Mesenchymal stem cell (in vitro differentiated cells and primary cell): ENCODE data around the gene DHDH.

ENCODE experiments used
- DNase-seq: peaks from one replicate; pipeline ENCODE4 v3.0.0-alpha.2; 2013
- H2AFZ ChIP-seq: one replicate; pipeline ENCODE4 v1.6.1; 2013; ENCODE audit warnings: low read depth, mild to moderate bottlenecking, control low read depth, inconsistent platforms, low read length, moderate library complexity
- H2AK5ac ChIP-seq: 2 replicates; pipeline ENCODE4 v1.6.1; 2013; ENCODE audit warnings: low read length, moderate library complexity, mild to moderate bottlenecking, inconsistent platforms; ENCODE audit not compliant: severe bottlenecking
- H2BK120ac ChIP-seq: one replicate; pipeline ENCODE4 v1.6.1; 2013; ENCODE audit warnings: low read depth, mild to moderate bottlenecking, inconsistent platforms, low read length, moderate library complexity
- H2BK12ac ChIP-seq, 2 experiments: one replicate each; pipeline ENCODE4 v1.6.1; 2013; ENCODE audit warnings: inconsistent platforms in 2 of 2, low read length in 2 of 2, mild to moderate bottlenecking in 2 of 2, moderate library complexity in 2 of 2, control low read depth in 1 of 2
- H2BK15ac ChIP-seq: one replicate; pipeline ENCODE4 v1.6.1; 2013; ENCODE audit warnings: mild to moderate bottlenecking, low read depth, inconsistent platforms; ENCODE audit not compliant: poor library complexity, severe bottlenecking
- H2BK5ac ChIP-seq: 2 replicates; pipeline ENCODE4 v1.6.1; 2013; ENCODE audit warnings: low read depth, mild to moderate bottlenecking, low read length, control low read depth, inconsistent platforms; ENCODE audit not compliant: poor library complexity, severe bottlenecking
- H3K14ac ChIP-seq, 2 experiments: one replicate each; pipeline ENCODE4 v1.6.1; 2013; ENCODE audit warnings: inconsistent platforms in 2 of 2, low read length in 2 of 2, control low read depth in 1 of 2, mild to moderate bottlenecking in 1 of 2, moderate library complexity in 1 of 2
- H3K18ac ChIP-seq, 2 experiments: one replicate each; pipeline ENCODE4 v1.6.1; 2013; ENCODE audit warnings: inconsistent platforms in 2 of 2, low read length in 2 of 2, control low read depth in 1 of 2, low read depth in 1 of 2, mild to moderate bottlenecking in 1 of 2
- H3K23ac ChIP-seq, 2 experiments: one replicate each; pipeline ENCODE4 v1.6.1; 2013; ENCODE audit warnings: inconsistent platforms in 2 of 2, low read length in 2 of 2, mild to moderate bottlenecking in 2 of 2, moderate library complexity in 2 of 2, control low read depth in 1 of 2
- H3K27ac ChIP-seq: 2 replicates; pipeline ENCODE4 v1.5.1; 2013; ENCODE audit warnings: mild to moderate bottlenecking, moderate library complexity, low read length, control low read depth, inconsistent platforms; ENCODE audit not compliant: poor library complexity, severe bottlenecking
- H3K27me3 ChIP-seq, 2 experiments: 2 replicates each; pipeline versions ENCODE4 v1.6.1 to v1.7.0; 2013; ENCODE audit warnings: low read length in 2 of 2, mild to moderate bottlenecking in 2 of 2, moderate library complexity in 2 of 2, control low read depth in 1 of 2, inconsistent platforms in 1 of 2; ENCODE audit not compliant: control insufficient read depth in 1 of 2, insufficient read depth in 1 of 2
- H3K36me3 ChIP-seq, 2 experiments: 2 replicates each; pipeline versions ENCODE4 v1.6.1 to v1.7.0; 2013; ENCODE audit warnings: low read length in 2 of 2, control low read depth in 1 of 2, inconsistent platforms in 1 of 2, low read depth in 1 of 2, mild to moderate bottlenecking in 1 of 2; ENCODE audit not compliant: insufficient read depth in 2 of 2, control insufficient read depth in 1 of 2
- H3K4ac ChIP-seq, 2 experiments: one replicate each; pipeline ENCODE4 v1.6.1; 2013; ENCODE audit warnings: inconsistent platforms in 2 of 2, low read length in 2 of 2, mild to moderate bottlenecking in 2 of 2, moderate library complexity in 2 of 2, control low read depth in 1 of 2, low read depth in 1 of 2
- H3K4me1 ChIP-seq: 2 replicates; pipeline ENCODE4 v1.6.1; 2013; ENCODE audit warnings: low read depth, low read length, control low read depth; ENCODE audit not compliant: control insufficient read depth, insufficient read depth
- H3K4me2 ChIP-seq: 2 replicates; pipeline ENCODE4 v1.6.1; 2013; ENCODE audit warnings: low read length, mild to moderate bottlenecking, inconsistent platforms; ENCODE audit not compliant: poor library complexity, severe bottlenecking
- H3K4me3 ChIP-seq, 2 experiments: 2 replicates each; pipeline versions ENCODE4 v1.5.1 to v1.7.0; 2013; ENCODE audit warnings: low read length in 2 of 2, mild to moderate bottlenecking in 2 of 2, control low read depth in 1 of 2, low read depth in 1 of 2; ENCODE audit not compliant: insufficient read depth in 1 of 2
- H3K79me1 ChIP-seq: replicated peaks from 2 replicates; pipeline ENCODE4 v1.6.1; 2013; ENCODE audit warnings: mild to moderate bottlenecking, control low read depth, low read length, inconsistent platforms; ENCODE audit not compliant: poor library complexity, severe bottlenecking
- H3K9ac ChIP-seq: 2 replicates; pipeline ENCODE4 v1.7.0; 2013; ENCODE audit warnings: mild to moderate bottlenecking, low read length, moderate library complexity
- H3K9me3 ChIP-seq: 2 replicates; pipeline ENCODE4 v1.7.0; 2013; ENCODE audit warnings: mild to moderate bottlenecking, low read length; ENCODE audit not compliant: control insufficient read depth
- H4K8ac ChIP-seq: one replicate; pipeline ENCODE4 v1.6.1; 2013; ENCODE audit warnings: inconsistent platforms, mild to moderate bottlenecking, low read length, moderate library complexity
- H4K91ac ChIP-seq: one replicate; pipeline ENCODE4 v1.6.1; 2013; ENCODE audit warnings: mild to moderate bottlenecking, low read length, inconsistent platforms
- WGBS: methylation state at CpG from one replicate; pipeline ENCODE4 v1.1.7; 2013; ENCODE audit warnings: mixed read lengths; 5-methylcytosine and 5-hydroxymethylcytosine counted together

DHDH gene

DNA sequence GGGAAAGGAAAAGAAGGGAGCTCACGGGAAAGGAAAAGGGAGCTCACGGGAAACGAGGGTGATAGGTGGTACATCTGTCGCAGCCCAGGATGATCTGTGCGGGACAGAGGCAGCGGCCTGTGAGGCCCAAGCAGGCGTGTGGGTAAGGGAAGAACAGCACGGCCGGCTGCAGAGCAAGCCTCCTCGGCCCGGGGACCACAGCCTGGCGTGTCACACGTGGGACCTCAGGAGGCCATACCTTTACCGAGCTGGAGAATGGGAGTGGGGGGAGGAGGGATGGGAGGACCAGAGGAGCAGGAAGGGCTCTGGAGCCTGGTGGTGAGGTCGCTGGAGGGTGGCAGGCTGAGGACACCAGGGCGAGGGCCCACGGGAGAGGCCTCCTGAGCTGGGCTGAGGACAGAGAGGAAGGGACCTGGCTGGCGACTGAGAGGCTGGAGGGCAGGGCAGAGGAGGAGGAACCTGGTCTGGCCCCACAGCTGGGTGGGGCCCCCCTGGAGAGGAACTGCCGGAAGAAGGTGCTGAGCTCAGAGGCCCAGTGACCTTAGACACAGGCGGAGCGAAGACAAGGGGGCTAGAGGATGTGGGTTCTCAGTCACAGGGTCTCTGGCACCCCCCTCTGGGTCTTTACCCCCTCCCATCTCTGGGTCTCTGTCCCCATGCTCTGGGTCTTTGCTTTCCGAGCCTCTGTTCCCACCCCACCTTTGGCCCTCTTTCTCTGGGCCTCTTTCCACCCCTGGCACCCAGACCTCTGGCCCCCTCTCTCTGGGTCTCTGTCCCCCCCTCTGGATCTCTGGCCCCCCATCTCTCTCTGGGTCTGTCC, 28.7 kb downstream of the DHDH start:
- peaks cover 45 to 47% of the 10 kb centered on the region in 2 experiments for H3K36me3 ChIP-seq
- no peak overlapping the region for H3K4me3 ChIP-seq
- peak overlapping the region; percentile 45 for H3K9ac ChIP-seq
- peak; percentile 53 for DNase-seq
- peaks cover 3% of the 10 kb centered on the region for H3K79me1 ChIP-seq
- peaks cover 43% of the 10 kb centered on the region for H3K4me1 ChIP-seq
- WGBS: 50% methylated on average over 22 of the region's 22 CpGs
- no peak overlapping the region for H2AFZ ChIP-seq
- peak overlapping the region; percentile 70 for H4K8ac ChIP-seq
- no peaks in the 10 kb centered on the region for H3K27me3 ChIP-seq
- H3K9me3 ChIP-seq: no peaks in the 10 kb centered on the region
- H3K18ac ChIP-seq: peak overlapping the region; percentile 55 to 93
- H3K4me2 ChIP-seq: no peak overlapping the region
- peak overlapping the region in 1 of 2 experiments; percentile 89 for H2BK12ac ChIP-seq
- peak overlapping the region in 1 of 2 experiments; percentile 66 for H3K14ac ChIP-seq
- H4K91ac ChIP-seq: peak overlapping the region; percentile 96
- H2BK120ac ChIP-seq: peak overlapping the region; percentile 39
- peak overlapping the region; percentile 99 for H2BK5ac ChIP-seq
- peak overlapping the region; percentile 87 for H3K27ac ChIP-seq
- H3K23ac ChIP-seq: peak overlapping the region in 1 of 2 experiments; percentile 46
- H2BK15ac ChIP-seq: peak overlapping the region; percentile 87
- H3K4ac ChIP-seq: peak overlapping the region; percentile 29 to 89
- peak overlapping the region; percentile 89 for H2AK5ac ChIP-seq

DNA sequence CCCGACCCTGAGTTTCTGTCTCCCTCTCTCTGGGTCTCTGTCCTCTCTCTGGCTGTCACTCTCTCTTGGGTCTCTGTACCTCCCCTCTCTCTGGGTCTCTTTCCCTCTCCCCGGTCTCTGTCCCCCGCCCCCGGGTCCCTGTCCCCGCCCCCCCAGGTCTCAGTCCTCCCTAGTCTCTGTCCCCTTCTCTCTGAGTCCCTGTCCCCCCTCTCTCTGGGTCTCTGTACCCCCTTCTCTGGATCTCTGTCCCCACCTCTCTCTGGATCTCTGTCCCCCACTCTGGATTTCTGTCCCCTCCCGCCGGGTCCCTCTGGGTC, 29.3 kb downstream of the DHDH start:
- peak overlapping the region; percentile 78 for H2AK5ac ChIP-seq
- peak overlapping the region; percentile 87 for H3K27ac ChIP-seq
- no peak overlapping the region for H3K4me3 ChIP-seq
- H3K4me2 ChIP-seq: no peak overlapping the region
- no peak overlapping the region for H2AFZ ChIP-seq
- H2BK12ac ChIP-seq: peak overlapping the region in 1 of 2 experiments; percentile 85
- H2BK120ac ChIP-seq: peak overlapping the region; percentile 46
- peak overlapping the region; percentile 7 to 89 for H3K4ac ChIP-seq
- H3K79me1 ChIP-seq: peaks cover 3% of the 10 kb centered on the region
- H3K36me3 ChIP-seq: peaks cover 42 to 51% of the 10 kb centered on the region in 2 experiments
- 58% methylated on average over 4 of the region's 7 CpGs for WGBS
- H3K9ac ChIP-seq: peak overlapping the region; percentile 93
- peak overlapping the region; percentile 99 for H2BK5ac ChIP-seq
- peak overlapping the region; percentile 17 to 94 for H3K18ac ChIP-seq
- no peaks in the 10 kb centered on the region for H3K9me3 ChIP-seq
- H3K14ac ChIP-seq: peak overlapping the region in 1 of 2 experiments; percentile 38
- no peaks in the 10 kb centered on the region for H3K27me3 ChIP-seq
- peak overlapping the region; percentile 70 for H4K8ac ChIP-seq
- no peak overlapping the region for H3K23ac ChIP-seq
- H3K4me1 ChIP-seq: peaks cover 46% of the 10 kb centered on the region
- no peak for DNase-seq
- H4K91ac ChIP-seq: peak overlapping the region; percentile 44
- peak overlapping the region; percentile 93 for H2BK15ac ChIP-seq

DNA sequence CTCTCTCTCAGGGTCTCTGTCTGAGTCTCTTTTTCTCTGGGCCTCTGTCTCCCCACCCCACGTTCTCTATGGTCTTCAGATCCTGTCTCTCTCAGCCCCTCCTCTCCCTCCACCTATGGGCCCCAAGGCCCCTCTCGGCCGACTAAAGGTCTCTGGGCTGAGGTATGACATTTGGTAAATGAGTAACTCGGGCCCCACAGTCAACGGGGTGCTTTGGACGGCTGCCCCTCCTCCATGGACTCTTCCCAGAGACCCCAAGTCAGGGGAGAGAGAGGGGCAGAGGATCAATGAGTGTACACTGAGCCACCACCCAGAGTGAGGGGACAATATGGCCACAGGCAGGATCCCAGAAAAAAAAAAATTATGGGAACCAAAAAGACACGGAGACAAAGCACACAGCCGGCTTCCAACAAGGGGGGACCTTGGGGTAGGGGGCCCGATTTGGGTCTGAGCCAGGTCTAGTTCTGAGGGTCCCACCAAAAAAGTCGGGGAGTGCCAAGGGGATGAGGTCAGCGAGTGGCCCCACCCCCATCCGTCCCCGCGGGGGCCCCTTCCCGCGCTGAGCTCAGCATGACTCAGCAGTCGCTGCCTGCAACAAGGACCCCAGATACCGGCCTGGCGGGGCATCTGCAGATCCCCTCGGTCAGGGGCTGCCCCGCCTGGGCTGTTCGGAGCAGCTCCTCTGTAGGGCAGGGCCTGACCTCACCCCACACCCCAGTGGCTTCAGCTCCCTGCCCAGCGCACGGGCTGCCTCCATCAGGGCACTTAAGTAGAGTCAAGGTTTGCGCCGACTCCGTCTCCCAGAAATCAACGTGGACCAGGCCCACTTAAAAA, 30.1 kb downstream of the DHDH start:
- peaks cover 3% of the 10 kb centered on the region for H3K79me1 ChIP-seq
- peak overlapping the region; percentile 71 to 94 for H3K18ac ChIP-seq
- H3K4me3 ChIP-seq: peak overlapping the region in 1 of 2 experiments; percentile 64
- peak overlapping the region; percentile 93 for H2BK15ac ChIP-seq
- peak overlapping the region; percentile 93 for H3K9ac ChIP-seq
- H3K4ac ChIP-seq: peak overlapping the region; percentile 62 to 82
- peak overlapping the region; percentile 60 for H3K4me2 ChIP-seq
- 1% methylated on average over 28 of the region's 28 CpGs for WGBS
- H2BK5ac ChIP-seq: peak overlapping the region; percentile 99
- H2AFZ ChIP-seq: no peak overlapping the region
- peaks cover 35 to 57% of the 10 kb centered on the region in 2 experiments for H3K36me3 ChIP-seq
- H4K8ac ChIP-seq: peak overlapping the region; percentile 74
- no peaks in the 10 kb centered on the region for H3K9me3 ChIP-seq
- H2BK120ac ChIP-seq: peak overlapping the region; percentile 46
- peak overlapping the region; percentile 85 to 98 for H2BK12ac ChIP-seq
- H4K91ac ChIP-seq: peak overlapping the region; percentile 93
- H3K27ac ChIP-seq: peak overlapping the region; percentile 87
- H3K23ac ChIP-seq: no peak overlapping the region
- peak; percentile 86 for DNase-seq
- H3K14ac ChIP-seq: peak overlapping the region in 1 of 2 experiments; percentile 5
- no peaks in the 10 kb centered on the region for H3K27me3 ChIP-seq
- H3K4me1 ChIP-seq: peaks cover 45% of the 10 kb centered on the region
- peak overlapping the region; percentile 96 for H2AK5ac ChIP-seq
